ENCODE measurements around the gene USP25.
A peak's percentile ranks its signal among the peaks of the same experiment; 100 is the strongest.

Gene USP25

GRCh38 chr21:15701830-15702229 is 28.0 kb upstream of the USP25 start:
- WGBS (ENCODE audit: insufficient coverage, insufficient read length), result no CpG with 5 or more reads among the region's 1 CpG

GRCh38 chr21:15703932-15704331 is 25.9 kb upstream of the USP25 start:
- Histone ChIP-seq H3K4me1 (ENCODE audit: control insufficient read depth, insufficient read depth, low read length) (no peaks in the 10 kb centered on the region), H3K27me3 (ENCODE audit: control insufficient read depth, insufficient read depth, low read length) (no peaks in the 10 kb centered on the region), H3K36me3 (ENCODE audit: control insufficient read depth, insufficient read depth, low read length) (no peaks in the 10 kb centered on the region), H3K4me3 (ENCODE audit: low read length) (no peak overlapping the region), H3K9me3 (ENCODE audit: control insufficient read depth, insufficient read depth, low read length) (no peaks in the 10 kb centered on the region), H3K27ac (ENCODE audit: low read length) (no peak overlapping the region)
- WGBS (ENCODE audit: insufficient coverage, insufficient read length), result no CpG with 5 or more reads among the region's 2 CpGs
- DNase-seq (ENCODE audit: low read depth, low spot score), result no peak

More at GRCh38 chr21:15701830-15702229, 28.0 kb upstream of the USP25 start:
- Histone ChIP-seq H3K27me3 (ENCODE audit: control insufficient read depth, insufficient read depth, low read length) (no peaks in the 10 kb centered on the region), H3K4me1 (ENCODE audit: control insufficient read depth, insufficient read depth, low read length) (no peaks in the 10 kb centered on the region), H3K9me3 (ENCODE audit: control insufficient read depth, insufficient read depth, low read length) (no peaks in the 10 kb centered on the region), H3K27ac (ENCODE audit: low read length) (no peak overlapping the region), H3K36me3 (ENCODE audit: control insufficient read depth, insufficient read depth, low read length) (no peaks in the 10 kb centered on the region), H3K4me3 (ENCODE audit: low read length) (no peak overlapping the region)
- DNase-seq (ENCODE audit: low read depth, low spot score), result no peak

- no CpG with 5 or more reads among the region's 3 CpGs for WGBS (ENCODE audit: insufficient coverage, insufficient read length)
Measured at GRCh38 chr21:15706696-15707095, 23.1 kb upstream of the USP25 start.

GRCh38 chr21:15713412-15713811 is 16.4 kb upstream of the USP25 start:
- WGBS (ENCODE audit: insufficient coverage, insufficient read length), result no CpG with 5 or more reads among the region's 1 CpG
- no peaks in the 10 kb centered on the region for H3K36me3 ChIP-seq (ENCODE audit: control insufficient read depth, insufficient read depth, low read length)

More at GRCh38 chr21:15706696-15707095, 23.1 kb upstream of the USP25 start:
- Histone ChIP-seq H3K27me3 (ENCODE audit: control insufficient read depth, insufficient read depth, low read length) (no peaks in the 10 kb centered on the region), H3K27ac (ENCODE audit: low read length) (no peak overlapping the region), H3K4me1 (ENCODE audit: control insufficient read depth, insufficient read depth, low read length) (no peaks in the 10 kb centered on the region), H3K9me3 (ENCODE audit: control insufficient read depth, insufficient read depth, low read length) (no peaks in the 10 kb centered on the region), H3K36me3 (ENCODE audit: control insufficient read depth, insufficient read depth, low read length) (no peaks in the 10 kb centered on the region), H3K4me3 (ENCODE audit: low read length) (no peak overlapping the region)
- no peak for DNase-seq (ENCODE audit: low read depth, low spot score)

GRCh38 chr21:15718711-15719110 is 11.1 kb upstream of the USP25 start:
- Histone ChIP-seq H3K9me3 (ENCODE audit: control insufficient read depth, insufficient read depth, low read length) (no peaks in the 10 kb centered on the region), H3K27ac (ENCODE audit: low read length) (no peak overlapping the region), H3K36me3 (ENCODE audit: control insufficient read depth, insufficient read depth, low read length) (no peaks in the 10 kb centered on the region), H3K4me3 (ENCODE audit: low read length) (no peak overlapping the region), H3K27me3 (ENCODE audit: control insufficient read depth, insufficient read depth, low read length) (no peaks in the 10 kb centered on the region), H3K4me1 (ENCODE audit: control insufficient read depth, insufficient read depth, low read length) (no peaks in the 10 kb centered on the region)
- no peak for DNase-seq (ENCODE audit: low read depth, low spot score)

More at GRCh38 chr21:15713412-15713811, 16.4 kb upstream of the USP25 start:
- H3K27me3 ChIP-seq (ENCODE audit: control insufficient read depth, insufficient read depth, low read length), result no peaks in the 10 kb centered on the region
- DNase-seq (ENCODE audit: low read depth, low spot score), result no peak
- no peaks in the 10 kb centered on the region for H3K4me1 ChIP-seq (ENCODE audit: control insufficient read depth, insufficient read depth, low read length)
- no peak overlapping the region for H3K27ac ChIP-seq (ENCODE audit: low read length)
- H3K4me3 ChIP-seq (ENCODE audit: low read length), result no peak overlapping the region
- no peaks in the 10 kb centered on the region for H3K9me3 ChIP-seq (ENCODE audit: control insufficient read depth, insufficient read depth, low read length)

GRCh38 chr21:15719976-15720375 is 9.8 kb upstream of the USP25 start:
- no peaks in the 10 kb centered on the region for H3K4me1 ChIP-seq (ENCODE audit: control insufficient read depth, insufficient read depth, low read length)
- no peaks in the 10 kb centered on the region for H3K9me3 ChIP-seq (ENCODE audit: control insufficient read depth, insufficient read depth, low read length)
- H3K4me3 ChIP-seq (ENCODE audit: low read length), result no peak overlapping the region
- H3K27ac ChIP-seq (ENCODE audit: low read length), result no peak overlapping the region
- no peaks in the 10 kb centered on the region for H3K27me3 ChIP-seq (ENCODE audit: control insufficient read depth, insufficient read depth, low read length)
- DNase-seq (ENCODE audit: low read depth, low spot score), result no peak
- no peaks in the 10 kb centered on the region for H3K36me3 ChIP-seq (ENCODE audit: control insufficient read depth, insufficient read depth, low read length)
- WGBS (ENCODE audit: insufficient coverage, insufficient read length), result no CpG with 5 or more reads among the region's 4 CpGs

- H3K4me1 ChIP-seq (ENCODE audit: control insufficient read depth, insufficient read depth, low read length), result no peaks in the 10 kb centered on the region
- no peaks in the 10 kb centered on the region for H3K27me3 ChIP-seq (ENCODE audit: control insufficient read depth, insufficient read depth, low read length)
- DNase-seq (ENCODE audit: low read depth, low spot score), result no peak
- H3K9me3 ChIP-seq (ENCODE audit: control insufficient read depth, insufficient read depth, low read length), result no peaks in the 10 kb centered on the region
- H3K27ac ChIP-seq (ENCODE audit: low read length), result no peak overlapping the region
- no CpG with 5 or more reads among the region's 4 CpGs for WGBS (ENCODE audit: insufficient coverage, insufficient read length)
- no peak overlapping the region for H3K4me3 ChIP-seq (ENCODE audit: low read length)
- no peaks in the 10 kb centered on the region for H3K36me3 ChIP-seq (ENCODE audit: control insufficient read depth, insufficient read depth, low read length)
Measured at GRCh38 chr21:15722591-15723324, 7.0 kb upstream of the USP25 start.

GRCh38 chr21:15725949-15726348 is 3.8 kb upstream of the USP25 start:
- no CpG with 5 or more reads among the region's 3 CpGs for WGBS (ENCODE audit: insufficient coverage, insufficient read length)
- Histone ChIP-seq H3K9me3 (ENCODE audit: control insufficient read depth, insufficient read depth, low read length) (no peaks in the 10 kb centered on the region), H3K4me3 (ENCODE audit: low read length) (no peak overlapping the region), H3K27me3 (ENCODE audit: control insufficient read depth, insufficient read depth, low read length) (no peaks in the 10 kb centered on the region), H3K4me1 (ENCODE audit: control insufficient read depth, insufficient read depth, low read length) (no peaks in the 10 kb centered on the region), H3K27ac (ENCODE audit: low read length) (no peak overlapping the region), H3K36me3 (ENCODE audit: control insufficient read depth, insufficient read depth, low read length) (no peaks in the 10 kb centered on the region)
- DNase-seq (ENCODE audit: low read depth, low spot score), result no peak

GRCh38 chr21:15728046-15728445 is 1.7 kb upstream of the USP25 start:
- H3K27ac ChIP-seq (ENCODE audit: low read length), result no peak overlapping the region
- no peaks in the 10 kb centered on the region for H3K27me3 ChIP-seq (ENCODE audit: control insufficient read depth, insufficient read depth, low read length)
- H3K4me1 ChIP-seq (ENCODE audit: control insufficient read depth, insufficient read depth, low read length), result no peaks in the 10 kb centered on the region
- H3K9me3 ChIP-seq (ENCODE audit: control insufficient read depth, insufficient read depth, low read length), result no peaks in the 10 kb centered on the region
- H3K36me3 ChIP-seq (ENCODE audit: control insufficient read depth, insufficient read depth, low read length), result no peaks in the 10 kb centered on the region
- no CpG with 5 or more reads among the region's 3 CpGs for WGBS (ENCODE audit: insufficient coverage, insufficient read length)
- DNase-seq (ENCODE audit: low read depth, low spot score), result no peak
- H3K4me3 ChIP-seq (ENCODE audit: low read length), result no peak overlapping the region

- no CpG with 5 or more reads among the region's 11 CpGs for WGBS (ENCODE audit: insufficient coverage, insufficient read length)
- no peaks in the 10 kb centered on the region for H3K4me1 ChIP-seq (ENCODE audit: control insufficient read depth, insufficient read depth, low read length)
- DNase-seq (ENCODE audit: low read depth, low spot score), result no peak
- no peaks in the 10 kb centered on the region for H3K36me3 ChIP-seq (ENCODE audit: control insufficient read depth, insufficient read depth, low read length)
- H3K27me3 ChIP-seq (ENCODE audit: control insufficient read depth, insufficient read depth, low read length), result no peaks in the 10 kb centered on the region
- no peaks in the 10 kb centered on the region for H3K9me3 ChIP-seq (ENCODE audit: control insufficient read depth, insufficient read depth, low read length)
- H3K4me3 ChIP-seq (ENCODE audit: low read length), result peak overlapping the region; percentile 32; the same call in 1 of the 2 replicates
- H3K27ac ChIP-seq (ENCODE audit: low read length), result no peak overlapping the region
Measured at GRCh38 chr21:15729346-15729673, 472 bp upstream of the USP25 start.

Measured in iPS DF 6.9 (cell line).